RWPE1 (cell line): ENCODE results near the gene PPP1R12C.
"Not testable (repeated sequence)": the region's sequence is repeated elsewhere in the genome, so short reads cannot be mapped to it uniquely, and the experiment has no call there.

Experiments
- CTCF ChIA-PET: fragments of 350-600 bp; sonication (Branson Sonifier 250); formaldehyde crosslinking; extraction: SDS; loops from one replicate; lab custom pipeline; 2021; lab: Yijun Ruan, JAX
- POLR2A ChIA-PET: fragments of 400-600 bp; formaldehyde crosslinking; extraction: SDS; loops from one replicate; lab custom pipeline; 2020; ENCODE audit warnings: antibody characterized with exemption; ENCODE audit not compliant: low non-redundant PET; lab: Yijun Ruan, JAX
- DNase-seq: peaks from one replicate; pipeline ENCODE4 v3.0.0; 2012; ENCODE audit warnings: low spot score
- H3K27ac ChIP-seq: fragments of 450-650 bp; 2 replicates; pipeline ENCODE4 v1.5.1; 2017
- TF ChIP-seq, protein P1 (sequence below): fragments of 450-650 bp; conservative IDR thresholded peaks from 2 replicates; pipeline ENCODE4 v1.5.1; 2017; ENCODE audit warnings: low read depth, mild to moderate bottlenecking

Gene PPP1R12C

DNA sequence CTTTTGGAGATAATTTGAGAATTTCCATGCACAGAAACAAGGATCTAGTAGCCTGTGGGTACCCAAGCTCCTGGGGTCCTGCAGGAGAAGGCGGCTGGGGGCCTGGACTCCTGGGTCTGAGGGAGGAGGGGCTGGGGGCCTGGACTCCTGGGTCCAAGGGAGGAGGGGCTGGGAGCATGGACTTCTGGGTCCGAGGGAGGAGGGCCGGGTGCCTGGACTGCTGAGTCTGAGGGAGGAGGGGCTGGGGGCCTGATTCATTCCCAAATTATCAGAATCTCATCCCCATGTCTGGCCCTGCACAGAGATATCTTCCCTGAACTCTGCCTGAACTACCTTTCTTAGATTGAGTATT, 54.0 kb downstream of the PPP1R12C start:
- TF ChIP-seq, protein P1, sequence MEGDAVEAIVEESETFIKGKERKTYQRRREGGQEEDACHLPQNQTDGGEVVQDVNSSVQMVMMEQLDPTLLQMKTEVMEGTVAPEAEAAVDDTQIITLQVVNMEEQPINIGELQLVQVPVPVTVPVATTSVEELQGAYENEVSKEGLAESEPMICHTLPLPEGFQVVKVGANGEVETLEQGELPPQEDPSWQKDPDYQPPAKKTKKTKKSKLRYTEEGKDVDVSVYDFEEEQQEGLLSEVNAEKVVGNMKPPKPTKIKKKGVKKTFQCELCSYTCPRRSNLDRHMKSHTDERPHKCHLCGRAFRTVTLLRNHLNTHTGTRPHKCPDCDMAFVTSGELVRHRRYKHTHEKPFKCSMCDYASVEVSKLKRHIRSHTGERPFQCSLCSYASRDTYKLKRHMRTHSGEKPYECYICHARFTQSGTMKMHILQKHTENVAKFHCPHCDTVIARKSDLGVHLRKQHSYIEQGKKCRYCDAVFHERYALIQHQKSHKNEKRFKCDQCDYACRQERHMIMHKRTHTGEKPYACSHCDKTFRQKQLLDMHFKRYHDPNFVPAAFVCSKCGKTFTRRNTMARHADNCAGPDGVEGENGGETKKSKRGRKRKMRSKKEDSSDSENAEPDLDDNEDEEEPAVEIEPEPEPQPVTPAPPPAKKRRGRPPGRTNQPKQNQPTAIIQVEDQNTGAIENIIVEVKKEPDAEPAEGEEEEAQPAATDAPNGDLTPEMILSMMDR = no peak
- ChIA-PET CTCF (no interaction called here), POLR2A (no interaction called here)
- peak overlapping the region; percentile 74 for H3K27ac ChIP-seq
- DNase-seq = no peak

DNA sequence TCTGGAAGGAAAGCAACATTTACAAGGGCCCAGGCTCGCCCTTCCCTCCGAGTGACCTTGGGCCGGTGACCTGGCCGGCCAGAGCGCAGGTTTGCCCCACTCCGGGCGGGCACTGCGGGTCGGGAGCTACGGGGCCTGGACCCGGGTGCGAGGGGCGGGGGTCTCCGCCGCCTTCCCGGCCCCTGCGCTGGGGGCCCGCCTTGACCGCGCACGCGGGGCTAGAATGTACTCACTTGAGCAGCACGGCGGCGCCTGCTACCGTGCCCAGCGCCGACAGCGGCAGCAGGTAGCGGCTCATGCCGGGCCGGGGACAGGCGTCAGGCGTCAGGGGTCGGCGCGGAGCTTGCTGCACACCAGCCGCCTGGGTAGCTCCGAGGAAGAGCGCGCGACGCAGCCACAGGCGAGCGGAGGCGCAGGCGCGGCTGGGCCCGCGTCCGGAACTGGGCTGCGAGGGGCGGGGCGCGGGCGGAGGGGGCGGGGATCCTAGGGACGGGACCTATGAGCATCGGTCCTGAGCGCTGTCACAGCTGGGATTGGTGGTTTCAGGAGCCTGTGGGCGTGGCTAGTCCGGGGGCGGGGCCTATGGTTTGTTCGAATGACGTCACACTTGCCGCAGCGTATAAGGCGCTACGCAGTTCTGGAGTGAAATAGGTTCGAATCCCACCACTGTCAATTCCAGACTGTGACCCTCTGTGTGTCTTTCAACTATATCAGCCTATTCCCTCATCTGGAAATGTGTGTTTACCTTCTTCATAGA, 54.5 kb downstream of the PPP1R12C start, which contains the start of gene RDH13:
TSS of gene RDH13 (minus strand) at position 414 of the 757 bp plus-strand sequence. CDS start at position 298, 116 bp downstream.
- H3K27ac ChIP-seq = peak within 1 kb of the TSS; percentile 74
- ChIA-PET POLR2A (no interaction called here), CTCF (interaction anchor here (0.6 to 0.7 kb wide), 2 partner anchors 73 to 104 kb away, joined by 3 read pairs; no protein-coding TSS in a partner anchor)
- peak; percentile 97 for DNase-seq
- TF ChIP-seq, protein P1 = no peak

DNA sequence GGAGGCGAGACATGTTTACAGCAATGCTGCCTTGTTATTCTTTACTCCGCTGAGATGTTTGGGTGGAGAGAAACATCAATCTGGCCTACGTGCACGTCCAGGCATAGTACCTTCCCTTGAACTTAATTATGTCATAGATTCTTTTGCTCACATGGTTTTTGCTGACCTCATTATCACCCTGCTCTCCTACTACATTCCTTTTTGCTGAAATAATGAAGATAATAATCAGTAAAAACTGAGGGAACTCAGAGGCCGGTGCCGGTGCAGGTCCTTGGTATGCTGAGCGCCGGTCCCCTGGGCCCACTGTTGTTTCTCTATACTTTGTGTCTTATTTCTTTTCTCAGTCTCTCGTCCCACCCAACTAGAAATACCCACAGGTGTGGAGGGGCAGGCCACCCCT, 57.1 kb downstream of the PPP1R12C start:
- peak overlapping the region; percentile 27; the same call in 1 of the 2 replicates for H3K27ac ChIP-seq
- CTCF ChIA-PET, DNase-seq, POLR2A ChIA-PET: not testable (repeated sequence)

DNA sequence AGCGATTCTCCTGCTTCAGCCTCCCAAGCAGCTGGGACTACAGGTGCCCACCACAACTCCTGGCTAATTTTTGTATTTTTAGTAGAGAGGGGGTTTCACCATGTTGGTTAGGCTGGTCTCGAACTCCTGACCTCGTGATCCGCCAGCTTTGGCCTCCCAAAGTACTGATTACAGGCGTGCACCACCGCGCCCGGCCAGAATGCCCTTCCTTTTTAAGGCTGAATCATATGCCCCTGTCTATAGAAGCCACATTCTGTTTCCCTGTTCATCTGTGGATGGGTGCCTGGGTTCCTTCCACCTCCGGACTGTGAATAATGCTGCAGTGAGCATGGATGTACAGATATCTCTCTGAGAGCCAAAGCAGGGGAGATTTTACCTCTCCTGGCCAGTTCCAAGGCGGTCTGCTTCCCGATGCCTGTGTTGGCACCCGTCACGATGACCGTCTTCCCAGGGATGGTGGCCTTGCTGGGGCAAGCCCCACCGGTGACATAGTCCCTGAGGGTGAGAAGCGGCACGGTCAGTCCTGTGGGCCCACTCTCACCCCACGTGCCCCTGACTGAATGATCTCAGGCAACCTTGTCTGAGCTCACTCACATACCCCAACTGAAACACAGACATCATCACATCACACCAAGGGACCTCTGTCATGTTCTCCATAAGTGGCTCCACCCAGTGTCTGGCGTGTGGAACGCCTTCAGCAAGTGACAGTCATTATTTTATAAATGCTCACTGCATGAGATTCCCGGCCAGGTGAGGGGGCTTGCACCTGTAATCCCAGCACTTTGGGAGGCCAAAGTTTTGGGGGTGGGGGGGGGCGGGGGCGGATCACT, 58.4 kb downstream of the PPP1R12C start:
- ChIA-PET CTCF (no interaction called here), POLR2A (no interaction called here)
- peak overlapping the region; percentile 12 for H3K27ac ChIP-seq
- TF ChIP-seq, protein P1 = no peak
- no peak for DNase-seq

DNA sequence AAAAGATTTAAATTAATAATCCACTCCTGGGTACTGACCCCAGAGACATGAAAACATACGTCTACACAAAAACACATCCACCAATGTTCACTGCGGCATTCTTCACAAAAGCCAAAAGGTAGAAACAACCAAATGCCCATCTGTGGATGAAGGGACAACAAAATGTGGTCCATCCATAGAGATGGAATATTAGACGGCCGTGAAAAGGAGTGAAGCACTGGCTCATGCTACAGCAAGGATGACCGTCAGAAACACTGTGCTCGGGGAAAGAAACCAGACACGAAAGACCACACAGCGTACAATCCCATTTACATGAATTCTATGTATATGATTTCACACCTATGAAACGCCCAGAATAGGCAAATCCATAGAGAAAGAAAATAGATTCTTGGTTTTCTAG, 60.6 kb downstream of the PPP1R12C start:
- ChIA-PET CTCF (no interaction called here), POLR2A (no interaction called here)
- DNase-seq = no peak
- TF ChIP-seq, protein P1 = no peak
- no peak overlapping the region for H3K27ac ChIP-seq

DNA sequence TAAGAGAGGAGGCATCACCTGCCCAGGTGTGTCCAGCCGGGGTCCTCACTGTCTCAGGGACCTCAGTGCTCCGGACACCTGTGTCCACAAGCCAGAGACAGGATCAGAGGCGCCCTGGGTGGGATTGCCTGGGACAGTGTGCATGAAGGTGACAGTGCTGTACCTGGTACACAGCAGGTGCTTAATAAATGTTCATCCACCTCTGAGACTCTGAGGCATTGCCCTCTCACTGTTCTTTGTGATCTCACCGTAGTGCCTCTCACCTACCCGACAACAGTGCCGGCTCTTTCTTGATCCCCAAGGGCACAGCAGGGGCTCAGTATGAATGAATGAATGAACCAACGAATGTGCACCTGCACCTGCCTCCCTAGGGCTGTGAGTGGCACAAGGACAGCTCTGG, 63.7 kb downstream of the PPP1R12C start:
- ChIA-PET CTCF (interaction anchor here (0.7 kb wide), 1 partner anchor 63 kb away, joined by 5 read pairs; no protein-coding TSS in a partner anchor), POLR2A (no interaction called here)
- no peak for DNase-seq
- H3K27ac ChIP-seq = no peak overlapping the region
- TF ChIP-seq, protein P1 = no peak
